Measurements from ENCODE around the gene UNC119B.

The UNC119B gene

GRCh38 chr12:120705618-120706017, 4.6 kb upstream of the UNC119B start:
- Histone ChIP-seq H3K4me3 (replicated peaks; ENCODE audit: insufficient read depth, low read length) (no peak overlapping the region), H3K27ac (replicated peaks) (no peak overlapping the region), H3K27me3 (ENCODE audit: insufficient read depth, poor library complexity, severe bottlenecking) (no peaks in the 10 kb centered on the region)
- no peak for DNase-seq (ENCODE audit: low read depth in 1 of 2, low spot score in 1 of 2)
- TF ChIP-seq, protein P1, sequence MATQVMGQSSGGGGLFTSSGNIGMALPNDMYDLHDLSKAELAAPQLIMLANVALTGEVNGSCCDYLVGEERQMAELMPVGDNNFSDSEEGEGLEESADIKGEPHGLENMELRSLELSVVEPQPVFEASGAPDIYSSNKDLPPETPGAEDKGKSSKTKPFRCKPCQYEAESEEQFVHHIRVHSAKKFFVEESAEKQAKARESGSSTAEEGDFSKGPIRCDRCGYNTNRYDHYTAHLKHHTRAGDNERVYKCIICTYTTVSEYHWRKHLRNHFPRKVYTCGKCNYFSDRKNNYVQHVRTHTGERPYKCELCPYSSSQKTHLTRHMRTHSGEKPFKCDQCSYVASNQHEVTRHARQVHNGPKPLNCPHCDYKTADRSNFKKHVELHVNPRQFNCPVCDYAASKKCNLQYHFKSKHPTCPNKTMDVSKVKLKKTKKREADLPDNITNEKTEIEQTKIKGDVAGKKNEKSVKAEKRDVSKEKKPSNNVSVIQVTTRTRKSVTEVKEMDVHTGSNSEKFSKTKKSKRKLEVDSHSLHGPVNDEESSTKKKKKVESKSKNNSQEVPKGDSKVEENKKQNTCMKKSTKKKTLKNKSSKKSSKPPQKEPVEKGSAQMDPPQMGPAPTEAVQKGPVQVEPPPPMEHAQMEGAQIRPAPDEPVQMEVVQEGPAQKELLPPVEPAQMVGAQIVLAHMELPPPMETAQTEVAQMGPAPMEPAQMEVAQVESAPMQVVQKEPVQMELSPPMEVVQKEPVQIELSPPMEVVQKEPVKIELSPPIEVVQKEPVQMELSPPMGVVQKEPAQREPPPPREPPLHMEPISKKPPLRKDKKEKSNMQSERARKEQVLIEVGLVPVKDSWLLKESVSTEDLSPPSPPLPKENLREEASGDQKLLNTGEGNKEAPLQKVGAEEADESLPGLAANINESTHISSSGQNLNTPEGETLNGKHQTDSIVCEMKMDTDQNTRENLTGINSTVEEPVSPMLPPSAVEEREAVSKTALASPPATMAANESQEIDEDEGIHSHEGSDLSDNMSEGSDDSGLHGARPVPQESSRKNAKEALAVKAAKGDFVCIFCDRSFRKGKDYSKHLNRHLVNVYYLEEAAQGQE (IDR thresholded peaks at IDR 0.05; ENCODE audit: insufficient replicate concordance, low read depth), result no peak
- TF ChIP-seq GABPA (IDR thresholded peaks at IDR 0.05; ENCODE audit: low read depth), result no peak
- TF ChIP-seq, protein P2, sequence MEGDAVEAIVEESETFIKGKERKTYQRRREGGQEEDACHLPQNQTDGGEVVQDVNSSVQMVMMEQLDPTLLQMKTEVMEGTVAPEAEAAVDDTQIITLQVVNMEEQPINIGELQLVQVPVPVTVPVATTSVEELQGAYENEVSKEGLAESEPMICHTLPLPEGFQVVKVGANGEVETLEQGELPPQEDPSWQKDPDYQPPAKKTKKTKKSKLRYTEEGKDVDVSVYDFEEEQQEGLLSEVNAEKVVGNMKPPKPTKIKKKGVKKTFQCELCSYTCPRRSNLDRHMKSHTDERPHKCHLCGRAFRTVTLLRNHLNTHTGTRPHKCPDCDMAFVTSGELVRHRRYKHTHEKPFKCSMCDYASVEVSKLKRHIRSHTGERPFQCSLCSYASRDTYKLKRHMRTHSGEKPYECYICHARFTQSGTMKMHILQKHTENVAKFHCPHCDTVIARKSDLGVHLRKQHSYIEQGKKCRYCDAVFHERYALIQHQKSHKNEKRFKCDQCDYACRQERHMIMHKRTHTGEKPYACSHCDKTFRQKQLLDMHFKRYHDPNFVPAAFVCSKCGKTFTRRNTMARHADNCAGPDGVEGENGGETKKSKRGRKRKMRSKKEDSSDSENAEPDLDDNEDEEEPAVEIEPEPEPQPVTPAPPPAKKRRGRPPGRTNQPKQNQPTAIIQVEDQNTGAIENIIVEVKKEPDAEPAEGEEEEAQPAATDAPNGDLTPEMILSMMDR (IDR thresholded peaks at IDR 0.05; ENCODE audit: insufficient read depth, low read length), result no peak

GRCh38 chr12:120706029-120706428, 4.2 kb upstream of the UNC119B start:
- no peak for TF ChIP-seq GABPA (IDR thresholded peaks at IDR 0.05; ENCODE audit: low read depth)
- TF ChIP-seq POLR2AphosphoS5 (IDR thresholded peaks at IDR 0.05; ENCODE audit: low read depth), result no peak
- TF ChIP-seq SPI1 (IDR thresholded peaks at IDR 0.05; ENCODE audit: borderline replicate concordance, low read depth), result no peak
- TF ChIP-seq, protein P2 (IDR thresholded peaks at IDR 0.05; ENCODE audit: insufficient read depth, low read length), result no peak
- TF ChIP-seq, protein P1 (IDR thresholded peaks at IDR 0.05; ENCODE audit: insufficient replicate concordance, low read depth), result no peak
- no peak overlapping the region for H3K27ac ChIP-seq (replicated peaks)

GRCh38 chr12:120708651-120709050, 1.6 kb upstream of the UNC119B start:
- TF ChIP-seq SPI1 (IDR thresholded peaks at IDR 0.05; ENCODE audit: borderline replicate concordance, low read depth) (no peak), POLR2AphosphoS5 (IDR thresholded peaks at IDR 0.05; ENCODE audit: low read depth) (no peak), GABPA (IDR thresholded peaks at IDR 0.05; ENCODE audit: low read depth) (no peak)
- TF ChIP-seq, protein P2 (IDR thresholded peaks at IDR 0.05; ENCODE audit: insufficient read depth, low read length), result no peak
- TF ChIP-seq, protein P1 (IDR thresholded peaks at IDR 0.05; ENCODE audit: insufficient replicate concordance, low read depth), result no peak
- no peak for DNase-seq (ENCODE audit: low read depth in 1 of 2, low spot score in 1 of 2)
- Histone ChIP-seq H3K27me3 (ENCODE audit: insufficient read depth, poor library complexity, severe bottlenecking) (no peaks in the 10 kb centered on the region), H3K27ac (replicated peaks) (no peak overlapping the region), H3K4me3 (replicated peaks; ENCODE audit: insufficient read depth, low read length) (no peak overlapping the region)

More at GRCh38 chr12:120706029-120706428, 4.2 kb upstream of the UNC119B start:
- no peaks in the 10 kb centered on the region for H3K27me3 ChIP-seq (ENCODE audit: insufficient read depth, poor library complexity, severe bottlenecking)
- no peak overlapping the region for H3K4me3 ChIP-seq (replicated peaks; ENCODE audit: insufficient read depth, low read length)
- DNase-seq (ENCODE audit: low read depth in 1 of 2, low spot score in 1 of 2), result no peak
